ENCODE data around the gene PKMYT1.

Gene PKMYT1

DNA sequence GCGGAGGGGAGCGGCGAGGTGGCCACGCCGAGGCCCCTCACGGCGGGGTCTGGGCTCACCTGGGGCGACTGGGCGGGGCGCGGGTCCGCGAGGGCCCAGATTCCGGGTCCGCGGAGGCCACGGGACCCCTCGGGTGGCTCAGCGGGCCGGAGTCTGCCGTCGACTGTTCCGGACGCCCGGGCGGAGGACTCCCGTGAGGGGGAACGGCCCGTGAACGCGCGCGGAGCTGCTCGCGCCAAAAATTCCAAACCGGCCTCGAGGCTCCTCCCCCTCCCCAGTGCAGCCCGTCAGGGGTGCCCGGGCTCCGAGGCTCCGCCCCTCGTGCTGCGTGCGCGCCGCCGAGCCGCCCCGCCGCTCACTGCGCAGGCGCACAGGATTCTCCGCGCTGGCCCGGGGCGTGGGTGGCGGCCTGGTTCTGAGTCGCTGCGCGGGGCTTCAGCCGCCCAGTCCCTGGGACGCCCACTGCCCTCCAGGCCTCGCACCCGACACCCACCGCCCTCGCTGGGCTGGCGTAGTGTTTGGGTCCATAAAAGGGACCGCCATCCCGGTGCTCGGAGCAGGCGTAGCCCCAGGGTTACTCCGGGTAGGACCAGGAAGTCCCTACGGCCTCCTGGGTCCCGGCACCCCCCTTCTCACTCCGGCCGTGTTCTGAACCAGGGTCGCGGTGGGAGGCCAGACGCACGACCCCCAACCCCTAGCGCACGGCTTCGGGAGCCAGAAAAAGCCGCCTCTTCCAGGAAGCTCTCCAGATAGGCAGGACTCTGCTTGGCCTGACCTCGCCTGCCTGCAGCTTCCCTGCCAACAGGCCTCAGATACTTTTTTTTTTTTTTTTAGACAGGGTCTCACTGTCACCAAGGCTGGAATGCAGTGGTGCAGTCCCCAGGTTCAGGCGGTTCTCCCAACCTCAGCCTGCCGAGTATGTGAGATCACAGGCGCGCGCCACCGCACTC, at the start of gene PKMYT1:
PKMYT1 (minus strand) TSS at position 220 of the 950 bp plus-strand sequence. CDS start 789 bp downstream, outside the sequence.
- DNase-seq, result peak in 1 of 2 experiments; percentile 60

GRCh38 chr16:3029491-3030221, 49.4 kb upstream of the PKMYT1 start:
- DNase-seq, result no peak

DNA sequence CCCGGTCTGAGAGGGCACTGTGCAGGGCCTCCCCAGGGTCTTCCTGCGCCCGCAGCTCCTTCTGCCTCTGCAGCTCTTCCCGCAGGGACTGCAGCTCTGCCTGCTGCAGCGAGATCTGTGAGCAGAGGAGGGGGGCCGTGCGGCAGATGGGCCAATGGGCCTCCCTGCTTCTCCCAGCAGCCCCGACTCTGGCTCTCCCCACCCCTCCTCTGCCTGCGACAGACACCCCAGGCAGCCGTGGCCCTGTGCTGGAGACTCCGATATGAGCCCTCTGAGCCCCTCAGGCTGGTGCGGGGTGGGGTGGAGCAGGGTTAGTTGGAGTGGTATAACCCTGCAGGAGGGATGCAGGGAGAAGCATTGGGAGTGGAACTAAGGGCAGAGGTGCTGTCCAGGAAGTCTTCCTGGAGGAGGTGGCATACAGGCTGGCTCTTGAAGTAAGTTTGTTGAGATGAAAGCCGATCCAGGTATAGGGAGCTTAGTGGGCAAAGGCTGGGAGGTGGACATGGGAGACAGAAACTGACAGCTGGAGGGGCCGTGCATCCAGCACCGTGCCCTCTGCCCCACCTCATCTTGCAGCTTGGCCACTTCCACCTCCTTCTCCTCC, 48.6 kb upstream of the PKMYT1 start:
- no peak for DNase-seq

GRCh38 chr16:3027983-3028715, 47.9 kb upstream of the PKMYT1 start:
- DNase-seq, result no peak

DNA sequence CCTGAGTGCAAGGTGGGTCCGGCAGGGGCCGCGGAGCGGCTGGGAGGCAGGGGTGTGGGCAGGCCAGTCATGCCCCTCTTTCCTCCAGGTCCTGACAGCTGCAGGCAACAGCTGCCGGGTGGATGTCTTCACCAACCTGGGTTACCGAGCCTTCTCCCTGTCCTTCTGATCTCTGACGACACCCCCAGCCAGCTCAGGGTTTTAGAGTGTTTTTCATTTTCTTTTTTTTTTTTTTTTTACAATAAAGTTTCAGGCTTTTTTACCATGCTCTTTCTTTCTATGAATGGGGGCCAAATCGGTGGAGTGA, 47.2 kb upstream of the PKMYT1 start:
- DNase-seq, result no peak

GRCh38 chr16:3026609-3027488, 46.6 kb upstream of the PKMYT1 start:
- no peak for DNase-seq

DNA sequence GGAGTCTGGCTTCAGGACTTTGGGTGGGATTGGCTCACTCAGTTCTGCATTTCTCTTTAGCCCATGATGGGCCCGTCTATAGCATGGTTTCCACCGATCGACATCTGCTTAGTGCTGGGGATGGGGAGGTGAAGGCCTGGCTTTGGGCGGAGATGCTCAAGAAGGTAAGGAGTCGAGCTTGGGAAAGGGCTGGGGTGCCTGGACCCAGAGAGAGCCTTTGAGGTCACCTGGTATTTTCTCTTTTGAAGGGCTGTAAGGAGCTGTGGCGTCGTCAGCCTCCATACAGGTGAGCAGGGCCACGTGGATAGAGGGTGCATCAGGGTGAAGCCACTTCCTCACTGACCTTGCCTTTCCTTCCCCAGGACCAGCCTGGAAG, 45.7 kb upstream of the PKMYT1 start:
- no peak for DNase-seq

- DNase-seq, result no peak
Observed at GRCh38 chr16:3025032-3026002, 45.1 kb upstream of the PKMYT1 start.

GRCh38 chr16:3023669-3024478, 43.6 kb upstream of the PKMYT1 start, which contains the start of the genes HCFC1R1 and THOC6:
HCFC1R1 (minus strand) TSS chr16:3023942; CDS start chr16:3023941, 1 bp downstream.
THOC6 (plus strand) TSS chr16:3024035; CDS start chr16:3024327, 292 bp downstream.
- peak; percentile 81 to 89 for DNase-seq

GRCh38 chr16:3023415-3023668, 43.1 kb upstream of the PKMYT1 start:
- peak; percentile 76 to 84 for DNase-seq

- peak in 1 of 2 experiments; percentile 46 for DNase-seq
Observed at GRCh38 chr16:3022684-3023414, 42.6 kb upstream of the PKMYT1 start.

DNA sequence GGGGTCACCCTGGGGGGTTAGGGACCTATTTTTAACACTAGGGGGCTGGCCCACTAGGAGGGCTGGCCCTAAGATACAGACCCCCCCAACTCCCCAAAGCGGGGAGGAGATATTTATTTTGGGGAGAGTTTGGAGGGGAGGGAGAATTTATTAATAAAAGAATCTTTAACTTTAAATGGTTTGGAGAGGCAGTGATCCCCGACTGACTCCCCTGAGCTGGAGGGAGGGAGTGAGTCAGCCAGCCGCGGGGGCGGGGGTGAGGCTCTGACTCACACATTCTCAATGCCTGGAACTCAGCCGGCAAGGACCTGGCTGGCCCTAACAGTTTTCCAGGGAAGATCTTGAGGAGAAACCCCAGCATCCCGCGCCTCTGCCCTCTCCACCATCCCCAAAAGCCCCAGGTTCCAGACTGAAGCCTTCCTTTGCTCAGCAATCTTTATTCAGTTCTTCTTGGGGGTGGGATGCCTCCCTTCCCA, 42.0 kb upstream of the PKMYT1 start:
- DNase-seq, result peak; percentile 46 to 70

DNA sequence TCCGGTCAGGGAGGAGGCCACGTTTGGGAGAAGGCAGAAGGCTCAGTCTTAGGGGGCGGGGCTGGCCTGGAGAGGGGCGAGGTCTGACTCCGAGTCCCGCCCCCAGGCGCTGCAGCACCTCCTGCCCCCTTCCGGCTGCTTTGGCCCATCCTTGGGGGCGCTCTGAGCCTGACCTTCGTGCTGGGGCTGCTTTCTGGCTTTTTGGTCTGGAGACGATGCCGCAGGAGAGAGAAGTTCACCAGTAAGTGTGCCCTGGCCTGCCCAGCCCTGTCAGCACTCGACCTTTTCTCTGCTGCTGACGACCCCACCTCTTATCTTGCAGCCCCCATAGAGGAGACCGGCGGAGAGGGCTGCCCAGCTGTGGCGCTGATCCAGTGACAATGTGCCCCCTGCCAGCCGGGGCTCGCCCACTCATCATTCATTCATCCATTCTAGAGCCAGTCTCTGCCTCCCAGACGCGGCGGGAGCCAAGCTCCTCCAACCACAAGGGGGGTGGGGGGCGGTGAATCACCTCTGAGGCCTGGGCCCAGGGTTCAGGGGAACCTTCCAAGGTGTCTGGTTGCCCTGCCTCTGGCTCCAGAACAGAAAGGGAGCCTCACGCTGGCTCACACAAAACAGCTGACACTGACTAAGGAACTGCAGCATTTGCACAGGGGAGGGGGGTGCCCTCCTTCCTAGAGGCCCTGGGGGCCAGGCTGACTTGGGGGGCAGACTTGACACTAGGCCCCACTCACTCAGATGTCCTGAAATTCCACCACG, 41.4 kb upstream of the PKMYT1 start:
- DNase-seq, result peak; percentile 65 to 76

DNA sequence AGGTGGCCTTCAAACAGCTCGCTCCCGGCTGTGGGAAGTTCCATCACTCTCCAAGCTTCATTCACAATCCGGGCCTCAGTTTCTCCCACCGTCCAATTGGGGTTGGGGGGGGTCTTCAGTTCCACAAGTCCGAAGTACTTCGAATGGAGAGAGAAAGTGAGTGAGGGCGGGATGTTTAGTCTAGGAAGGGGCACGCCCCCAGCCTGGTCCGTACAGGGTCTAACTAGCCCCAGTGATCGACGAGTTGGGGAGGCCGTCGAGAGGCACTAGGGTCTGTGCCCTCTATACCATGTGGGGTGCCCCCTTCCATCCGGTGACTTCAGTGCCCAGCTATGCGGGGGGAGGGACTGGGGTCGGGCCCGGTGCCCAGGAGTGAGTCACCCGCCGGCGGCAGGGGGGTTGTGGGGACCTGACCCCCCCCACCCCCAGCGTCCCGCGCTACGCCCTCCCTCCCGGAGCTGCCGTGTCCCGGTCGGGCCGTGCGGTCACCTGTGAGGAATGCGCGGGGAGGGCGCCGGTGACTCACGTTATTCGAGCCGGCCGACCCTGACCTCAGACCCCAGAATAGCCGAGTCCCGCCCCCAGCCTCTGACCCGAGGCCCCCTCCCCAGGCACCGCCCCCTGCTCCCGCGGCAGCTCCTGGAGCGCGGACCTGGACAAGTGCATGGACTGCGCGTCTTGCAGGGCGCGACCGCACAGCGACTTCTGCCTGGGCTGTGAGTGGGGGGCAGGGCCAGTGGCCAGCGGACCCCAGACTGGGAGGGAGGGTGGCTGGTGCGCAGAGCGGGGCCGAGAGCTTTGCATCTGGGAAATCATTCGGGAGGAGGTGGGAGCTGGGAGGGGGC, 40.6 kb upstream of the PKMYT1 start:
- DNase-seq, result peak; percentile 68 to 77

DNA sequence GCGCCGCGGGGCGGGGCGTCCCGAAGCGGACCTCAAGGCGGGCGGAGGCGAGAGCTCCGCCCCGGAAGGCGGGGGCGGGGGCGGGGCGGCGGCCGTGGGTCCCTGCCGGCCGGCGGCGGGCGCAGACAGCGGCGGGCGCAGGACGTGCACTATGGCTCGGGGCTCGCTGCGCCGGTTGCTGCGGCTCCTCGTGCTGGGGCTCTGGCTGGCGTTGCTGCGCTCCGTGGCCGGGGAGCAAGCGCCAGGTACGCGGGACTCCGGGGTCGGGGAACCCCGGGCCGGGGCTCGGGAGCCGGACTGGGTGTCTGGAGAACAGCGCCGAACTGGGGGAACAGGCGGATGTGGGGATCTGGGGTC, 40.0 kb upstream of the PKMYT1 start, which contains the start of gene TNFRSF12A:
TNFRSF12A (plus strand) TSS at position 122 of the 357 bp plus-strand sequence; CDS start at position 152, 30 bp downstream.
- peak in 1 of 2 experiments; percentile 45 for DNase-seq

- no peak for DNase-seq
Observed at GRCh38 chr16:3019594-3020246, 39.5 kb upstream of the PKMYT1 start.

Data from SW 1271 (cell line).